Neural crest cell (in vitro differentiated cells): Measurements from ENCODE around the gene ATP9A. TPM values are rescaled to one million over a fixed set of nuclear protein-coding genes. Genes with fewer than 3 reads are reported as not detected.

ENCODE experiments used
- DNase-seq: peaks from one replicate; pipeline ENCODE4 v3.0.0; 2021; ENCODE audit warnings: low read depth, mixed read lengths, low spot score
- H3K27ac Mint-ChIP-seq: one replicate; pipeline ENCODE4 v1.8.0; 2021; ENCODE audit warnings: mild to moderate bottlenecking, mixed read lengths; ENCODE audit not compliant: unreplicated experiment
- H3K27me3 Mint-ChIP-seq: 2 replicates; pipeline ENCODE4 v1.8.0; 2021; ENCODE audit warnings: low read depth, mild to moderate bottlenecking, mixed read lengths
- H3K36me3 Mint-ChIP-seq: 2 replicates; pipeline ENCODE4 v1.8.0; 2021; ENCODE audit warnings: low read depth, mild to moderate bottlenecking, mixed read lengths
- H3K4me1 Mint-ChIP-seq: 2 replicates; pipeline ENCODE4 v1.8.0; 2021; ENCODE audit warnings: mixed read lengths
- H3K4me3 Mint-ChIP-seq: one replicate; pipeline ENCODE4 v1.8.0; 2021; ENCODE audit warnings: mild to moderate bottlenecking, mixed read lengths
- H3K9me3 Mint-ChIP-seq: 2 replicates; pipeline ENCODE4 v1.8.0; 2021; ENCODE audit warnings: mixed read lengths
- total RNA-seq: library from RNA; stranded (reverse); gene quantifications from 2 replicates; pipeline ENCODE4 v1.2.1, GENCODE V29; 2021
- TF ChIP-seq, protein P1 (sequence below): fragments of 200-600 bp; sonication (generic); conservative IDR thresholded peaks from 2 replicates; pipeline ENCODE4 v1.5.0; 2021; ENCODE audit warnings: antibody characterized with exemption, mild to moderate bottlenecking

The ATP9A gene
- total RNA-seq, 1 donor from 2014 or later = 39.0 TPM

DNA sequence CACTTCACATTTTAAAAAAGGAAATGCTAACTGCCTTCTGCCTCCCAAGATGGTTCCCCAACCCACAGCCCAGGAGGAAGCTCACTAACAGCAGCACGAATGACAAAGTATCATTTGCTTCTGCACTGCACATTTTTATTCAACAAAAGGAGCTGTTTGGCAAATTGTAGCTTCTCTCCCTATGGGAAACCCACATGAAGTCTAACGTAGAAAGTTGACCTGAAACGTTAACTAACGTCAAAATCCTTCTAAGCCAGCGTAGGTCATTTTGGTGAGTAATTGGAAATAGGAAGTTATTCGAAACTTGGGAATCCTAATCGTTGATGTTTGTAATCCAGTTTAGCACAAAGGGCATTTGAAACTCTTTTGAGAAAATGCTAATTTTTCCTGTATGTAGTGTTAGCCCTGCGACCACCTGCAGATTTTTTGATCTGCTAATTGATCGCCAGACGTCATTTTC is 31.2 kb upstream of the ATP9A start:
- TF ChIP-seq, protein P1, sequence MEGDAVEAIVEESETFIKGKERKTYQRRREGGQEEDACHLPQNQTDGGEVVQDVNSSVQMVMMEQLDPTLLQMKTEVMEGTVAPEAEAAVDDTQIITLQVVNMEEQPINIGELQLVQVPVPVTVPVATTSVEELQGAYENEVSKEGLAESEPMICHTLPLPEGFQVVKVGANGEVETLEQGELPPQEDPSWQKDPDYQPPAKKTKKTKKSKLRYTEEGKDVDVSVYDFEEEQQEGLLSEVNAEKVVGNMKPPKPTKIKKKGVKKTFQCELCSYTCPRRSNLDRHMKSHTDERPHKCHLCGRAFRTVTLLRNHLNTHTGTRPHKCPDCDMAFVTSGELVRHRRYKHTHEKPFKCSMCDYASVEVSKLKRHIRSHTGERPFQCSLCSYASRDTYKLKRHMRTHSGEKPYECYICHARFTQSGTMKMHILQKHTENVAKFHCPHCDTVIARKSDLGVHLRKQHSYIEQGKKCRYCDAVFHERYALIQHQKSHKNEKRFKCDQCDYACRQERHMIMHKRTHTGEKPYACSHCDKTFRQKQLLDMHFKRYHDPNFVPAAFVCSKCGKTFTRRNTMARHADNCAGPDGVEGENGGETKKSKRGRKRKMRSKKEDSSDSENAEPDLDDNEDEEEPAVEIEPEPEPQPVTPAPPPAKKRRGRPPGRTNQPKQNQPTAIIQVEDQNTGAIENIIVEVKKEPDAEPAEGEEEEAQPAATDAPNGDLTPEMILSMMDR = no peak
- peaks cover 2% of the 10 kb centered on the region for H3K36me3 Mint-ChIP-seq
- H3K4me3 Mint-ChIP-seq = peak overlapping the region; percentile 99
- peaks cover 58% of the 10 kb centered on the region for H3K4me1 Mint-ChIP-seq
- H3K9me3 Mint-ChIP-seq = no peaks in the 10 kb centered on the region
- peaks cover 3% of the 10 kb centered on the region for H3K27me3 Mint-ChIP-seq
- no peak for DNase-seq
- H3K27ac Mint-ChIP-seq = peak overlapping the region; percentile 28

DNA sequence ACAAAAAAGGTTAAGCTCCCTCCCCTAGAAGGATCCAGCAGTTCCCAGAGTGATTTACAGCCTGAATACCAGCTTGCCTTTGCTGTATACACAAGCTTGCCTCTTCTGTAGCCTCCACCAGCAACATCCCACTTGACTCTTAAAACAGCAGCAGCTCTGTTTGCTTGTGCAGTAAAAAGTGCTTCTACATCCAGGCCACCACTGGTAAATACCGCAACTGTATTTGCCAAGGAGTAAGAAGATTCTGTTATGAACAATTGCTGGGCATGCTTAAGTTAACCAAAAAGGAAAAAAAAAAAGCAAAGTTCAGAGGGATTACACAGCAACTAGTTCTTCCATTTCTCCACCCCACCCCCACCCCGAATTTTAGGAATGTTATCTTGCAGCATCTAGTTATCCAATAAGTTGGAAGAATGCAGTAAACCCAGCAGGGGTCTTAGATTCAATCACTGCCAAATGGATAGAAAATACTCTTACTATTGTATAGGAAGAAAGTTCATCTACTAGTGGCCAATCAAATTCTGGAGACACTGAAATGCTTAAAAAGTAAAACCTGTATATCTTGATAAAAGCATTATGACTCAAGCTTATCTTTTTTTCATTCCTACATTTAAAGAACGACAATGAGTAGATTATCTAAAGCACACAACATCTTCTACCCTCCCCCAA is 29.3 kb upstream of the ATP9A start:
- Mint-ChIP-seq H3K4me1 (peaks cover 56% of the 10 kb centered on the region), H3K27me3 (peaks cover 3% of the 10 kb centered on the region), H3K4me3 (peak overlapping the region; percentile 87), H3K27ac (no peak overlapping the region), H3K36me3 (peaks cover 5% of the 10 kb centered on the region), H3K9me3 (no peaks in the 10 kb centered on the region)
- TF ChIP-seq, protein P1 = no peak
- no peak for DNase-seq

DNA sequence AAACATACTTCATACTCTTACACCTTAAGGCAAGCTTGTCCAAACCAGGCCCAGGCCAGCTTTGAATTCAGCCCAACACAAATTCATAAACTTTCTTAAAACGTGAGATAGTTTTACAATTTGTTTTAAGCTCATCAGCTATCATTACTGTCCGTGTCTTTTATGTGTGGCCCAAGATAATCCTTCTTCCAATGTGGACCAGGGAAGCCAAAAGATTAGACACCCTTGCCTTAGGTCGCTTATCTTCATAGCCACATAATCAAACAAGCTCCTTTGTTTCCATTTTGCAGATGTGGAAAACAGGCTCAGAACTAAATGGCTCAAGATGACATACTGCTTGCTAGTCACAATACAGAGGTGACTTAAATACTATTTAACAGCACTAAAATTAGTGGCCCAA is 28.1 kb upstream of the ATP9A start:
- Mint-ChIP-seq H3K27ac (no peak overlapping the region), H3K27me3 (no peaks in the 10 kb centered on the region), H3K36me3 (peaks cover 5% of the 10 kb centered on the region), H3K4me3 (peak overlapping the region; percentile 31), H3K9me3 (no peaks in the 10 kb centered on the region), H3K4me1 (peaks cover 53% of the 10 kb centered on the region)
- TF ChIP-seq, protein P1 = no peak
- DNase-seq = no peak

DNA sequence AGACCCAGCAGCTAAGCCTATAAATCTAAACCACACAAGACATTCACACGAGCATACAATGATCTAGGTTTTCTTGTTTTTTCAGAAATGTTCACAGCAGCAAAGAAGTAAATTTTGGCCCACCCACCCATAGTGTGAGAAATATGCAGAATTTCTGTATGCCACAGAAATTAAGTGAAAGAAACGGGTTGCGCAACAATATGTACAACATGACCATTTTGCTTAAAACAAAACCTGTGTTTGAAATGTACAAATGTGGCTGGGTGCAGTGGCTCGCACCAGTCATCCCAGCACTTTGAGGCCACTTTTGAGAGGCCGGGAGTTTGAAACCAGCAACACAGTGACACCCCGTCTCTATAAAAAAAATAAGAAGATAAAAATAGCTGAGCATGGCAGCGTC is 24.8 kb upstream of the ATP9A start:
- Mint-ChIP-seq H3K4me1 (peaks cover 29% of the 10 kb centered on the region), H3K4me3 (peak overlapping the region; percentile 14), H3K9me3 (no peaks in the 10 kb centered on the region), H3K36me3 (peaks cover 20% of the 10 kb centered on the region), H3K27me3 (no peaks in the 10 kb centered on the region), H3K27ac (peak overlapping the region; percentile 72)
- TF ChIP-seq, protein P1 = no peak
- no peak for DNase-seq

DNA sequence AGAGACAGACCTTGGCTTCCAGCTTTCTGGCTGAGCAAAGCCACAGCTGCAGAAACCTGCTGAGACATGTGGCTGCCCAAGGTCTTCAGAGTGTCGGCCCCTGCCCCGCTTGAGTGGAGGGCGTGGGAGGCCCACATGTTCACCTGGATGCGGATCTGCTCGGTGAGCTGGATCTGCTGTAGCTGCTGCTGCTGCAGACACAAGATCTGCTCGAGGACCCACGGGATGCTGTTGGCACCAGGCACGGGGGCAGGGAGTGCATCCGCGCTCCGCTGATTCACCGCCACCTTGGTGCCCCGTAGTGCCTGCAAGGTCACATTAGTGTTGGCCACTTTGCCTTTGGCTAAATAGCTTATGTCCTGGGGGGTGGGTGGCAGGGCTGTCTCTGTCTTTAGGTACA is 23.4 kb upstream of the ATP9A start:
- peaks cover 15% of the 10 kb centered on the region for H3K4me1 Mint-ChIP-seq
- TF ChIP-seq, protein P1 = no peak
- H3K9me3 Mint-ChIP-seq = no peaks in the 10 kb centered on the region
- peaks cover 20% of the 10 kb centered on the region for H3K36me3 Mint-ChIP-seq
- DNase-seq = no peak
- no peak overlapping the region for H3K27ac Mint-ChIP-seq
- no peaks in the 10 kb centered on the region for H3K27me3 Mint-ChIP-seq
- H3K4me3 Mint-ChIP-seq = no peak overlapping the region
